ENCODE data around the gene RPGRIP1L.

The RPGRIP1L gene

DNA sequence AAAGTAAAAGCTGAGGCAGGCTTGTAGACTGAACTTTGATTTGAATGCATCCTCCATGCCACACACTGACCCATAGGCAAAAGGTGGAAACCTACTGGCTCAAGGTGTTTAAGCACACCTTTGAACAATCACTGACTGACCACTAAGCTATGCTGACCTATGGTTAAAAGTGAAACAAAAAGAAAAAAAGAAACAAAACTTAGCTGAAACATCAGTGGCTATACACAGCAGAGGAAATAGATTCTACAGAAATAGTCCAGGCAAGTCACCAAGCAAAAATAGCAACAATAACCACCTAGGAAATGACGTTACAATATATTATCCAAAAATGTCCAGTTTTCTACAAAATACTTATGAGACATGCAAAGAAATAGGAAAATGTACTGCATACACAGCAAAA lies 60.2 kb downstream of the RPGRIP1L start:
- DNase-seq = no peak

DNA sequence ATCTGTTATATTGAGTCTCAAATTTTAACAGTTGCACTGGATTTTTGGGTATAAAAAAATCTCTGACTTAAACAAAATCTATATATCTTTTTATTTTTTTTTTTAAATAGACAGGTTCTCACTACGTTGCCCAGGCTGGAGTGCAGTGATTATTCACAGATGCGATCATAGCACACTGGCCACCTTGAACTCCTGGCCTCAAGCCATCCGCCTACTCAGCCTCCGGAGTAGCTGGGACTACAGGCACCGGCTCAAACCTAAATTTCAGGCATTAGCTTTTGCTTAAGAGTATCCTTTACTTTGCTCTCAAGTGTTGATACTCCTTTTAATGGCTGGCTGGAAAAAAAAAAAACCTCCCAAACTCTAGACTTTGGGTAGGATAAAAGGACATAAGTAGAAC lies 61.6 kb downstream of the RPGRIP1L start:
- no peak for DNase-seq

DNA sequence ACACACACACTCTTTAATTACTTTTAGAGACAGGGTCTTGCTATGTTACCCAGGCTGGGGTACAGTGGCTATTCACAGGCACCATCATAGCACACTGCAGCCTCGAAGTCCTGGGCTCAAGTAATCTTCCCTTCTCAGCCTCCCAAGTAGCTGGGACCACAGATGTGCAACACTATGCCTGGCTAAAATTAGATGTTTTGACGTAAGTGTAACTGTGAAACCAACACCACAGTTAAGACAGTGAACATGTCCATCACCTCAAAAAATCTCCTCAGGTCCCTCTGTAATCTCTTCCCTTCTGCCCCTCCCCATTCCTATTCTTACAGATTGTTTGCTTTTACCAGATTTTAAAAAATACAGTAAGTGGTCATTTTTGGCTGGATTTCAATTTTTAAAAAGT lies 66.7 kb downstream of the RPGRIP1L start:
- no peak for DNase-seq

DNA sequence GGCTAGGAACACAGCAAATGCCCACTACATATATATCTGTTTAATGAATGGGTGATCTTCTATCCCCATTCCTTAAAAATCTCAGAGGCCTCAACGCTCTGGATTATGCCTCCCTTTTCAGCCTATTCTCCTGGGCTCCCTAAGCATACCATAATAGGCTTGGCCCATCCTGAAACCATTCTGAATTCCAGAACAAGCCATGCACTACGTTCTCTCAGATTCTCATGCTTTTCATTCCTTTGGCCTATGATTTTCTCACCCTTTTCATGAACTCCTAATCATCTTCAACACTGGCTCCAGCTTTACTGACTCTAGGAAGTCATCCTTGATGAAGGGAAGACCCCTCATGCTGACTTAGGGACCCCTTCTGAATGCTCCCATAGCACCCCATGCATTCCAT lies 71.1 kb downstream of the RPGRIP1L start:
- peak; percentile 48 for DNase-seq

DNA sequence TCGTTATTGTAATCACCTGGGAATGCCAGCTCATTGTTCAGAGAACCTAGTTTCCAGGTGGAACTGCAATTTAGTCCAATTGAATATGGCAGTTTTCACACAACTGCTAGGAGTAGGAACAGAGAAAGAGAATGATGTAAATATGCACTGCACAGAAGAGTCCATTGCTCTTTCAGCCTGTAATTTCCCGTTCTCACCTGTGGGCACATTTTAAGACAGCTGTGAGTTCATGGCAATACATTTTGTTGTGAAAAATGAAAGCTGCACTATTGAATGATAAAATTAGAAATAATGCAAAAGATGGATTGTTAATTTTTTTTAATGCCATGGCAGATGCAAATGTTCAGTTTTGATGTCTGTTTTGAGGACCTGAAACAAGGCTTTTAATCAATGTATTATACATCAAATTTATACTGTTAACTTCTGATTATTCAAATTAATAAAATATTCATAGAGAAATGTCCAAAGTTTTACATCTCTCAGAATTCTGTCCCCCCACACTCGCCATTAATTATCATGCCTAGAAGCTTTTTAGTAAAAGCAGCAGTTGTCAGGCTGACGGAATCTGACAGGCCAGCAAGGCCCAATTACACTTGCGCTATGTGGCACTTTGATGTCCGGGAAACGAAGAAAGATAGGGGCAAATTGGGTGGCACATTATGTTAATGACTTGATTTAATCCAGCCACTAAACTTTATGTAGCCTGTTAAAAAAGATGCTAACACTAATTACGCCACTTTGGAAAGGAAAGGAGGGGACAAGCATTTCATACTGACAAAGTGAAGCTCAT lies 72.2 kb downstream of the RPGRIP1L start:
- no peak for DNase-seq

DNA sequence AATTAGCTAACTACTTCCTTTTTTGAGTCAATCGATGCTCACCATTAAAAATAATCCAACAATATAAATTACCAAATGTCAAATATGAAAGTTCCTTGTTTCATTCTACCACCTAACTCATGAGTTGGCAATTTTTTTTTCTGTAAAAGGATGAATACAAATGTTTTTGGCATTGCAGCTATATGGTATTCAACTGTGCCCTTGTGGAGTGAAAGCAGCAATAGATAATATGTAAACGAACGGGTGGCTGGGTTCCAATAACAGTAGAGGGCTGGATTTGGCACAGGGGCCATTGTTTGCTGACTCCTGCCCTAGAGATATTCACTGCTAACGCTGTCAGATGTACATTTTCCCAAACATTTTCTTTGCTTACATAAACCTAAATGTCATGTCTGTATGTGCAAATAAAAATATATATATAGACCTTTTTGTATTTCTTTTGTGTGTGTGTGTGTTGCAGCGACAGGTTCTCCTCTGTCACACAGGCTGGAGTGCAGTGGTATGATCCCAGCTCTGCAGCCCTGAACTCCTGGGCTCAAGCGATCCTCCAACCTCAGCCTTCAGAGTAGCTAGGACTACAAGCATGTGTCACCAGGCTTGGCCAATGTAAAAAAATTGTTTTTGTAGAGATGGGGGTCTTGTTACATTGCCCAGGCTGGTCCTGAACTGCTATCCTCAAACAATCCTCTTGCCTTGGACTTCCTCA lies 73.9 kb downstream of the RPGRIP1L start:
- DNase-seq = no peak

DNA sequence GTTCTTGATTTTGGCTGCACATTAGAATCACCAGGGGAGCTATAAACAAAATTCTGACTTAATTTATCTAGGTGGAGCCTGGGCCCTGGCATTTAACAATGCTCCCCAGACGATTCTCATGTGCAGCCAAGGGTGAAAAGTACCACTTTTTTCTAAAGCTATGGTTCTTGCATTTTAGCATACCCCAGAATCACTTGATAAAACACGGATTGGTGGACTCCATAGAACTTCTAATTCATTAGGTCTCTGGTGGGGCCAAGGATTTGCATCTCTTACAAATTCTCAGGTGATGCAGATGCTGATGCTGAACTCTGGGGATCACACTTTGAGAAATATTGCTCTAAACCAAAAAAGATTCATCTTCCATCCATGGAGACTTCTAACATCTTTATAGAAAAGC lies 74.5 kb downstream of the RPGRIP1L start:
- DNase-seq = no peak

DNA sequence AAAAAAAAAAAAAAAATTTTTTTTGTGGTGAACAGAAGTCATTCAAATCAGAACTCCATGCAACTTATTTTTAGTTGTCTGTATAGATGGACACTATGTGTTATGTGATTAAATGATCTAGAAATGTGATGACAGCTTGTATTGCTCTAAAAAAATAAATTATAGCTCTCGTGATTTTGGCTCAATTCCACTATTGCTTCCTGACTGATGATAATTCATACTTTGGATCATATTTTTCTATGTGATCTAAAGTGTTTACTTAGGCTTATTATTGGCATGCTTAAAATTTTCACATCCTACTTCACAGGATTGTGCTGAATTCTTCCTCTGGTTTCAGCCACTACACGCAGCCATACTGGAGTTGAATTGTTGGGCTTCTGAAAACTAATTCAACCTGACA lies 76.8 kb downstream of the RPGRIP1L start:
- DNase-seq = peak; percentile 59

DNA sequence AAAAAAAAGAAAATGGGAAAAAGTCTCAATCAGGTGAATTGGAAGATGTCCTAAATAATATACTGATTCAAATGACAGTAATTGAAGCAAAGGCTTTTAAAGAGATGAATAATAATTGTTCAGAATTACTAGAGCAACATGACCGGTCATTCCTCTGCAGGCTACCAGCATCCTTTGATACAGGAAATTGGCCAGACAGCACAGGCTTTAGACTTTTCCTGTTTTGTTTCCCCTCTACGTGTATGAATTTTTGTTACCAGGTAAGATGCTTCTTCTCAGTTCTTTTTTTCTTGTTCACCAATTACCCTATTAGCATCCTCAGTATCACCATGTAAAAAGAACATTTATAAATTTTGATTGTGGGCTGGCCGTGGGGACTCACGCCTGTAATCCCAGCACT lies 77.5 kb downstream of the RPGRIP1L start:
- DNase-seq = no peak

DNA sequence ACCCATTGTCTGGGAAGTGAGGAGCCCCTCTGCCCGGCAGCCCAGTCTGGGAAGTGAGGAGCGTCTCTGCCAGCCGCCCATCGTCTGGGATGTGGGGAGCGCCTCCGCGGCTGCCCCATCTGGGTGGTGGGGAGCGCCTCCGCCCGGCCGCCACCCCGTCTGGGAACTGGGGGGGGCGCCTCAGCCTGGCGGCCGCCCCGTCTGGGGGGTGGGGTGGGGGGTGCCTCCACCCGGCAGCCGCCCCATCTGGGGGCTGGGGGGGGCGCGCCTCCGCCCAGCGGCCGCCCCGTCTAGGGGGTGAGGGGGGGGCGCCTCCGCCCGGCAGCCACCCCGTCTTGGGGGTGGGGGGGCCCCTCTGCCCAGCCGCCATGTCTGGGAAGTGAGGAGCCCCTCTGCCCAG lies 78.4 kb downstream of the RPGRIP1L start:
- DNase-seq = no peak

DNA sequence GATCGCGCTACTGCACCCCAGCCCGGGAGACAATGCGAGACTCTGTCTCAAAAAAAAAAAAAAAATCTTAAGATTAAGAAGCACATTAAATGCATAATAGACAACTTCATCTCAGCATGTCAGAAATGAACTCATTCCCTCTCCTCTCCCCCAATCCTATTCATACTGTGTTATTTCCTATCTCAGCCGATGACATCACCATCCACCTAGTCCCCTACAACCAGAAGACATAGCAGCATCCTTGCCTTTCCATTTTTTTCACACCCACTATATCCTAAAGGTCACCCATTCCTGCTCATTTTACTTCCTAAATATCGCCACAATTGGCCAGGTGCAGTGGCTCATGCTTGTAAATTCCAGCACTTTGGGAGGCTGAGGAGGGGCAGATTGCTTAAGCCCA lies 81.3 kb downstream of the RPGRIP1L start:
- no peak for DNase-seq

DNA sequence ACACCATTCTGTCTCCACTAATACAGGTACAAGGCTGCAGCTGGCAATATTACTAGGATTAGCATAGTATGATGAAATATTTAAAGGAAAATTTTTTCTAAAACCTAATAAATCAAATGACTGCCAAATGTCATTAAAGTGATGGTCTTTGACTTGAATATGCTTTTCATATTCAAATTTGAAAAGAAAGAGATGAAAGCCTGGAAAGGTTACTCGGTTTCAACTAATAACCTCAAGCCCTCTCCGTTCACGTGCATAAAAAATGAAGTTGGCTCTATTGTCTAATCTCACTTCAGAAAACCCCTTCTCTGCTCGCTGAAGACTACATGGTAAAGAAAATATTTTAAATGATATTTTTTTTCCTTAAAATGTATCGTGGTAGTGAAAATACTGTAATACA lies 83.2 kb downstream of the RPGRIP1L start:
- no peak for DNase-seq

DNA sequence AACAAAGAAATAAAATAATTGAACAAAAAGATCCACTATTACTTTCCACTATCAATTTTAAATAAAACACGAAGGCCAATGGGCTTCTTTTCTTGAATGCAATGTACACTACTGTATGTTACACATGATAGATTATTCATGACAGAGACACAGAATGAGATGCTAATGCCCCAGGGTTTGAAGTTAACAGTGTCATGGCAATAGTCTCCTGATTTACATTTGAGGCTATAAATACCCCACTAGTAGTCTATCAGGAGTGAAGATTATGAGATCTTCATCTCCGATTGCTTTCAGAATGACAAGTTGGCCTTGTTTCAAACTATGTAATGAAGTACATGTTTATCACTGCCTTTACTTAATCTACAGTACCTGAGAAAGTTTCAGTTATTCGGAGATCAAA lies 84.4 kb downstream of the RPGRIP1L start:
- no peak for DNase-seq

DNA sequence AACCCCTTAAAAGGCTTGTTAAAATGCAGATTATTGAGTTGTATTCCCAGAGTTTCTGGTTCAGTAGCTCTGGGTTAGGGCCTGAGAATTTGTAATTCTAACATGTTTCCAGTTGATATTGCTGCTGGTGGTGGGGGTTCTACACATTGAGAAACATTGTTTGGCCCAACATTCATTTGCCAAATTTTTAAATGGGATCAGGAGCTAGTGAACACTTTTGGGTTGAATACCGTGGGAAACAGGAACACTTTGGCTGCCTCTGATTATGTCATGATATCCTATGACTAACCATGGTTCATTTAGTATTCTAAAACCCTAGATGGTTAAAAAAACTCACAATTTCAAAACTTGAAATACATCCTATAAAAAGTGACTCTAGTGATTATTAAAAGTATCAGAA lies 89.3 kb downstream of the RPGRIP1L start:
- DNase-seq = peak; percentile 32

DNA sequence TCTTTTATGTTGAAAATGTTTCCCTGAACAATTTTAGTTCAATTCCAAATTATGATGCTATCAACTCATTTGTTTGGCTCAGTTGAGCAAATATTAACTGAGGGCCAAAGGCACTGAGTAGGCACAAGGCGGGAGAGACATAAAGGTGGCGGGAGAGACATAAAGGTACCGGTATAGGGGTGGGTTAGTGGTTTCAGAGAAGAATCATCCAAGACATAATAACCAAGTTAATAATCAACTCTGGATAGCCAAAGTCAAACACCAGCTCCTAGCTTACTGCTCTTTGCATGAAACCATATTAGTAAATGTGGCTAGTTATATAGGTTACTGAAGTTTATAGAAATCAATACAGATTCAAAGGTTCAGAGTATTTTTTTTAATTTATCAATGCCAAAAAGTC lies 91.7 kb downstream of the RPGRIP1L start:
- no peak for DNase-seq

DNA sequence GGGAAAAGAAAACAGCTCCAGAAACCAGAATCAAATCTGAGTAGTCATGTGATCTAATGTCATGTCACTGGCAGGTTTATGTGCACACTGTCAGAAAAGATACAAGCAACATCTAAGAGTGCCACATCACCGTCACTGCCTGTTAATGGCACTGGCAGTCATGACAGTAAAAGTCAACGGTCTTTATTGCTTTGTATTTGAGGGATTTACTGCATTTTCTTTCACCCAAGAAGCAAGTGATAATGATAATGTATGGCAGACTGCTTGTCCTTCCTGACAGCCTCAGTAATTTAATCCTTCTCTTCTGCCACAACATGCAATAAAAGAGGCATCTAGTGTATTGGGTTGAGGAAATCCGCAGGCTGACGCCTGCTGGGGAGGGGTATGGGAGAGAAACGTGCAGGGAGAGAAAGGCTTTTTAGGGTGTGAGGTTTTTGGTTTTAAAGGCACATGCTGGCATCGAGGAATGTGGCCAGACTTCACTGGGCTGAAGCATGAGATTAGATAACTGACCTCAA lies 92.4 kb downstream of the RPGRIP1L start:
- no peak for DNase-seq

DNA sequence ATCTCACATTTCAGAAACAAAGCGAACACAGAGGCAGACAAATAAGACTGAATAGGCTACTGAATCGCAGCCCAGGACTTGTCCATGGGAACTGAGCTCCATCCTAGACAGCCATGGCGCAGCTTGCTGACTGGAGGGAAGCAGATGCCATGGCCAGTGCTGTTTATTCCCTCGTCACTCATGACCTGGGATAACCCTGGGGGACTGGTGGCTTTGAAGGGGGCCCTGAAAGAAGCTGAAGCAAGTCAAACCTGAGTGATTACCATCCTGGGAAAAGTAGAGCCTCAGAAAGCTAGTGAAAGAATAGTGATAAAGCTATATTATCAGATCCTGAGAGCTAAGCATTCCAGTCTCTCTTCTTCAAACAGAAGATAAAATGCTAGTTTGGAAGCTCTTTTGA lies 94.1 kb downstream of the RPGRIP1L start:
- DNase-seq = no peak

DNA sequence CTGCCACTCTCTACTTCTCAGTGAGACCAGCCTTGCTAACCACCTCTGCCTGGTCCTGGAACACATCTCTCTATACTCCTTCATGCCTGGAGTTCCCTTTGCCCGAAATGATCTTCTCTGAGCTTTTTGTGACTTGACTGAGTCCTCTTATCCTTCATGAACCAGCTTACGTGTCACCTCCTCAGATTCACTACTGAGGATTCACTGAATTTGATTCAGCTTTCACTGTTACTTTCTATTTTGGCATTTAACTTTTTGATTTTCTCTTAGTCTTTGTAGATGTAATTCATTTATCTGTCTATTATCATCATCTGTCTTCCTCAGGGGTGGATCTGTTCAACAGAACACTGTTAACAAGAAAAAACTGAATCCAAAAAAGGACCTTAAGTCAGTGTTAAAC lies 95.6 kb downstream of the RPGRIP1L start:
- no peak for DNase-seq

DNA sequence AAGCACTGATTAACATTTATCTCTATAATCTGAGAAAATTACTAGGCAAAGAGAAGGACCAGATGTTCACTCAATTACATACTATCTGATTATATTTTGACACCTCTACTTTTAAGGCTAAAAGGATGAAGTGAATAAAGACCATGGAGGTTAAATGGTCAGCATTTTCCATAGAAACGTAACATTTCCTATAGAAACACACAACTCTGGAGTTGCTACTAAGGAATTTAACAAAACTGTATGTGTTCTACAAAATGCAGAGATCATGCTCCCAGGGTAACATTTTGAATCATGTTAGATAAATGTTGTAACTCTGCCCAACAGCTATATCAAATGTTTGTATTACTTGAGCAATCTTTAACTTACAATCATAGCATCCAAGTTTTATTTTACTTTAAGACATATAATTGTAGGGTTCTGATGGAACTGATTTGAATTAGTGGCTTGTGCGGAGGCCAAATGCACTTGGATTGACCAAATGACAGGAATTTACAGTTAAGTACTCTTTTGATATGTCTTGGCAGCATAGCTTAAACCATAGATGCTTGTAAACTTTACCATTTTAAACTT lies 97.7 kb downstream of the RPGRIP1L start:
- DNase-seq = peak; percentile 17

DNA sequence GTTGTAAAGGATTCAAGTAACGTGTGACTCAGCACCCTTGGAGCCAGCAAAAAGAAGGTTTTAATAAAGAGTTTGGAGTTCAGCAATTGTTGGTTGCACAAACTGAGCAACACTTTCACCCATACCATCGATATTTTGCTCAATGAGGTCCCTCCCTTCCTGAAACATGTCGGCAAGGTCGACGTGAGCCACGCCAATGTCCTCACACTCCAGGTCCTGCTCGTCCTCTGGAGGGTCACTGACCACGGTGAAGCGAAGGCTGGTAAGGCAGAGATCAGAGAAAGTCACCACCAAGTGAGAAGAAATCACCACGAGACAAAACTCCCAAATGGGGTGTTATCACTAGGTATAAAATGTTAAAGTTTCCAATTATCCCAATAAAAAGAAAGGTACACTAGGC lies 98.3 kb downstream of the RPGRIP1L start:
- peak; percentile 50 for DNase-seq

DNA sequence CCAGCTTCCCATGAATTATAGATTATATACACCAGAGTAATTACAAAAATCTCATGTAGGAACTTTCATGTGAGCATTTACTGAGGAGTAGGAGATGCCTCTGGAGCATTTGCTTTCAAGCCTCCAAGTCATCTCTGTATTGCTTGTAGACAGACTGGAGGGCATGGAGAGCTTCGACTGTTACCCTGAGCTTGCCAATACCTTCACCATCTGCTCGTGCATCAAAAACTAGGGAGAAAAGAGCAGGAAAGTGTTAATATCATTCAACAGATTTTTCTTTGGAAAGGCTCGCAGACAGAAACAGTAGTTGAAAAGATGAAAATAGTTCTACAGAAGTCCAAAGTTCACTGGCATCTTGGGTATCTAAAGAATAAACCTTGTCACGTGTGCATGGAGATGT lies 101.7 kb downstream of the RPGRIP1L start:
- DNase-seq = no peak

DNA sequence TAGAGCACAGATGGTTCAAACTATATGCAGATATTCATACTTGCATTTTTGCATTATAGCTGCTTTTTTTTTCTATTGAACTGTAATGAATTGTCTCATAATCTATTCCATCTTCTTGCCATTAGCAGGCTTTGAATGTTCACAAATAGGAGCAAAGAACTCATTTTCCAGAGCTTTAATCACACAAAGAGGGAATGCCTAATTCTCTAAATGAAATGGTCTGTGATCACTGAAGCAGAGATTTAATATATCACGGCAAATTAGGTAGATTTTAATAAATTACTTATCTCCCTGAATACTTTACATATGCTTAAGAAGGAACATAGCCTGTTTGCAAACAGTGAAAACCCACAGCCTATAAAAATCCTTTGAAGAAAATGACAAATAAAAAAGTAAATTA lies 103.0 kb downstream of the RPGRIP1L start:
- DNase-seq = no peak

DNA sequence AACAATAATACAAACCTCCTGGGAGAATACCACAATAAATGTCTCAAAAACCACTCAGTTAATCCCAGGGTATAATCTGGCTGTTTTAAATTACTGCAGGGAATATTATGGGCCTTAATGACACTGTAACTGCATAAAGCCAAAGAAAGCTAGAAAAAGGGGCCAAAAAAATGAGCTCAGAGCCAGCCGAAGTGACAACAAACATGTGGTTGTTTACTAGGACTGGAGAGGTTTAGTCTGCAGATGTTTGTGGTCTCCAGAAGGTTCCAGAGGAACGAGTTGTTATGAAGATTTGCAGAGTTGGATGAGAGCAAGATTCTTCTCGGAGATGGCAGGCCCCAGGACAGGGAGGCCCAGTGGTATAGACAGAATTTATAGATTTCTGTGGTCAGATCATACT lies 103.5 kb downstream of the RPGRIP1L start:
- no peak for DNase-seq

DNA sequence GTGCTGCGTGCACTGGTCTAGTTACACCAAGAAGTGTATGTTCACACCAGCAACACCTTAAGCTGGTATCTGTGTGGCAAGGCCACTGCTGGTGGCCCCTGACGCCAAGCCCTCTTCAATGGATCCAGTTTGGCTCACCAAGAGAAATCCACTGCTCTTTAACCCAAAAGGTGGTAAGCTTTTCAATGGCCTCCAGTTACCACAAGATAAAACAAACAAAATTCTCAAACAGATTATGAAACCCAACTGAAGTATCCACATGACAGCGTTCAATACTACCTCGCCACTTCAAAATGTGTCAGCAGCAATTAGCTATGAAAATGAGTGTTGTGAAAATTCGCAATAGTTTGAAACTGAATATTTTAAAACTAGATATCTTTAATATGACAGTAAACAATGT lies 104.1 kb downstream of the RPGRIP1L start:
- no peak for DNase-seq
